Hepatocyte (in vitro differentiated cells): ENCODE measurements around the gene PLEKHG4B. TPM values are rescaled to one million over a fixed set of nuclear protein-coding genes. Genes with fewer than 3 reads are reported as not detected.
"Not testable (repeated sequence)": the region's sequence is repeated elsewhere in the genome, so short reads cannot be mapped to it uniquely, and the experiment has no call there.

Source experiments
- DNase-seq: peaks from one replicate; pipeline ENCODE4 v3.0.0-alpha.2; 2016; ENCODE audit warnings: low spot score
- H2AFZ ChIP-seq: fragments of 200-600 bp; sonication (generic); 2 replicates; pipeline ENCODE4 v1.6.0; 2016; ENCODE audit warnings: antibody characterized with exemption, mild to moderate bottlenecking
- H3K27ac ChIP-seq: fragments of 200-600 bp; sonication (generic); 2 replicates; pipeline ENCODE4 v1.5.1; 2016; ENCODE audit warnings: mild to moderate bottlenecking
- H3K27me3 ChIP-seq: fragments of 200-600 bp; sonication (generic); 2 replicates; pipeline ENCODE4 v1.6.1; 2016
- H3K36me3 ChIP-seq: fragments of 200-600 bp; sonication (generic); replicated peaks from 2 replicates; pipeline ENCODE4 v1.5.1; 2016; ENCODE audit warnings: low read depth; ENCODE audit not compliant: insufficient read depth
- H3K4me1 ChIP-seq: fragments of 200-600 bp; sonication (generic); 2 replicates; pipeline ENCODE4 v1.5.1; 2016; ENCODE audit warnings: mild to moderate bottlenecking, moderate library complexity; ENCODE audit not compliant: insufficient read depth
- H3K4me2 ChIP-seq: fragments of 200-600 bp; sonication (generic); 2 replicates; pipeline ENCODE4 v1.6.0; 2016
- H3K4me3 ChIP-seq: fragments of 200-600 bp; sonication (generic); 2 replicates; pipeline ENCODE4 v1.5.1; 2016; ENCODE audit warnings: mild to moderate bottlenecking
- H3K79me2 ChIP-seq: fragments of 200-600 bp; sonication (generic); 2 replicates; pipeline ENCODE4 v1.6.0; 2017; ENCODE audit warnings: mild to moderate bottlenecking
- H3K9me2 ChIP-seq: fragments of 200-600 bp; sonication (generic); replicated peaks from 2 replicates; pipeline ENCODE4 v1.6.0; 2017; ENCODE audit warnings: mild to moderate bottlenecking; ENCODE audit not compliant: insufficient read depth
- H3K9me3 ChIP-seq: fragments of 200-600 bp; sonication (generic); 2 replicates; pipeline ENCODE4 v1.5.1; 2016; ENCODE audit warnings: low read depth, mild to moderate bottlenecking
- H4K20me1 ChIP-seq: fragments of 200-600 bp; sonication (generic); 2 replicates; pipeline ENCODE4 v1.6.0; 2016; ENCODE audit warnings: mild to moderate bottlenecking; ENCODE audit not compliant: insufficient read depth, poor library complexity, severe bottlenecking
- CTCF ChIP-seq: fragments of 200-600 bp; sonication (generic); IDR thresholded peaks from 2 replicates; pipeline ENCODE4 v1.5.1; 2016; ENCODE audit warnings: antibody characterized with exemption, mild to moderate bottlenecking; ENCODE audit not compliant: poor library complexity
- EZH2 ChIP-seq: fragments of 200-600 bp; sonication (generic); IDR thresholded peaks from 2 replicates; pipeline ENCODE4 v1.6.1; 2016; ENCODE audit warnings: antibody characterized with exemption, mild to moderate bottlenecking, borderline replicate concordance
- EZH2phosphoT487 ChIP-seq: fragments of 200-600 bp; sonication (generic); IDR thresholded peaks from one replicate; pipeline ENCODE4 v1.6.1; 2018; ENCODE audit warnings: antibody characterized with exemption, mild to moderate bottlenecking, low read depth, moderate library complexity; ENCODE audit not compliant: unreplicated experiment, severe bottlenecking
- WGBS: methylation state at CpG from one replicate; pipeline ENCODE4 v1.1.6; 2016; ENCODE audit warnings: low lambda C conversion rate; ENCODE audit errors: missing lambda C conversion rate; 5-methylcytosine and 5-hydroxymethylcytosine counted together
- polyA plus RNA-seq: library from polyadenylated mRNA; unstranded; fragments of >200 nt; fragmentation: Nextera tagmentation; extraction: Ambion mirVana; gene quantifications from 2 replicates; pipeline ENCODE4 v1.2.1, GENCODE V29; 2016
- total RNA-seq: library from RNA; depleted of rRNA; stranded (reverse); fragments of >200 nt; gene quantifications from 2 replicates; pipeline ENCODE4 v1.2.3, GENCODE V29; 2014

Gene PLEKHG4B
- total and polyA plus RNA-seq, 2 experiments from 2014 or later: 3.6 to 4.0 TPM

- Histone ChIP-seq H3K4me2 (no peak overlapping the region), H3K4me3 (no peak overlapping the region), H3K27ac (no peak overlapping the region), H3K9me3 (no peaks in the 10 kb centered on the region), H3K9me2 (no peaks in the 10 kb centered on the region), H3K79me2 (peaks cover 45% of the 10 kb centered on the region), H3K27me3 (no peaks in the 10 kb centered on the region), H4K20me1 (peaks cover 32% of the 10 kb centered on the region), H3K36me3 (no peaks in the 10 kb centered on the region), H3K4me1 (no peaks in the 10 kb centered on the region), H2AFZ (no peak overlapping the region)
- DNase-seq: no peak
- WGBS: 88% methylated on average over 14 of the region's 14 CpGs
- no peak for TF ChIP-seq EZH2
- TF ChIP-seq EZH2phosphoT487: no peak
- TF ChIP-seq CTCF: no peak
Measured at GRCh38 chr5:207599-207998, 115.6 kb downstream of the PLEKHG4B start.

GRCh38 chr5:208449-209114 lies 116.6 kb downstream of the PLEKHG4B start:
- no peak for DNase-seq
- no peaks in the 10 kb centered on the region for H3K36me3 ChIP-seq
- H3K79me2 ChIP-seq: peaks cover 49% of the 10 kb centered on the region
- no peak overlapping the region for H2AFZ ChIP-seq
- no peaks in the 10 kb centered on the region for H3K9me3 ChIP-seq
- peaks cover 32% of the 10 kb centered on the region for H4K20me1 ChIP-seq
- no peaks in the 10 kb centered on the region for H3K9me2 ChIP-seq
- TF ChIP-seq EZH2 (no peak), EZH2phosphoT487 (no peak), CTCF (no peak)
- no peak overlapping the region for H3K4me3 ChIP-seq
- 95% methylated on average over 15 of the region's 15 CpGs for WGBS
- H3K4me1 ChIP-seq: no peaks in the 10 kb centered on the region
- no peaks in the 10 kb centered on the region for H3K27me3 ChIP-seq
- H3K27ac ChIP-seq: no peak overlapping the region
- no peak overlapping the region for H3K4me2 ChIP-seq

- no peak for DNase-seq
- Histone ChIP-seq H3K4me2 (no peak overlapping the region), H3K79me2 (peaks cover 42% of the 10 kb centered on the region), H4K20me1 (peaks cover 10% of the 10 kb centered on the region), H3K4me1 (peaks cover 3% of the 10 kb centered on the region), H3K9me3 (no peaks in the 10 kb centered on the region), H3K27me3 (no peaks in the 10 kb centered on the region), H3K4me3 (no peak overlapping the region), H3K36me3 (no peaks in the 10 kb centered on the region), H3K27ac (no peak overlapping the region), H2AFZ (no peak overlapping the region), H3K9me2 (no peaks in the 10 kb centered on the region)
- no peak for TF ChIP-seq CTCF
- no peak for TF ChIP-seq EZH2
- no peak for TF ChIP-seq EZH2phosphoT487
- 94% methylated on average over 12 of the region's 12 CpGs for WGBS
Measured at GRCh38 chr5:213803-214395, 121.9 kb downstream of the PLEKHG4B start.

GRCh38 chr5:215256-215655 lies 123.3 kb downstream of the PLEKHG4B start:
- not testable (repeated sequence) for H2AFZ ChIP-seq, H3K9me3 ChIP-seq, H3K27me3 ChIP-seq, DNase-seq, H3K4me2 ChIP-seq, H3K27ac ChIP-seq, H3K9me2 ChIP-seq, H3K4me3 ChIP-seq, H3K36me3 ChIP-seq
- Histone ChIP-seq H4K20me1 (peaks cover 15% of the 10 kb centered on the region), H3K4me1 (peaks cover 15% of the 10 kb centered on the region), H3K79me2 (peaks cover 48% of the 10 kb centered on the region)
- WGBS: 97% methylated on average over 2 of the region's 2 CpGs

- H3K27me3 ChIP-seq, DNase-seq, H3K27ac ChIP-seq, H3K36me3 ChIP-seq, H3K9me3 ChIP-seq, H3K4me2 ChIP-seq, H2AFZ ChIP-seq, H3K9me2 ChIP-seq, H3K4me3 ChIP-seq: not testable (repeated sequence)
- Histone ChIP-seq H3K4me1 (peaks cover 17% of the 10 kb centered on the region), H3K79me2 (peaks cover 55% of the 10 kb centered on the region), H4K20me1 (peaks cover 20% of the 10 kb centered on the region)
- 96% methylated on average over 8 of the region's 10 CpGs for WGBS
Measured at GRCh38 chr5:216076-216475, 124.1 kb downstream of the PLEKHG4B start.
